Progenitor cell of endocrine pancreas (in vitro differentiated cells): ENCODE results near the gene PCP4. TPM values are rescaled to one million over a fixed set of nuclear protein-coding genes. Genes with fewer than 3 reads are reported as not detected.

Experiments used
- DNase-seq: peaks from one replicate; pipeline ENCODE4 v3.0.0; 2021; ENCODE audit warnings: low spot score; ENCODE audit not compliant: unreplicated experiment
- H3K27ac Mint-ChIP-seq: 2 replicates; pipeline ENCODE4 v1.8.0; 2021; ENCODE audit warnings: mild to moderate bottlenecking, moderate library complexity, mixed read lengths
- H3K27me3 Mint-ChIP-seq: 2 replicates; pipeline ENCODE4 v1.8.0; 2021; ENCODE audit warnings: mixed read lengths
- H3K36me3 Mint-ChIP-seq: 2 replicates; pipeline ENCODE4 v1.8.0; 2022; ENCODE audit warnings: mixed read lengths; ENCODE audit not compliant: insufficient read depth
- H3K4me1 Mint-ChIP-seq: 2 replicates; pipeline ENCODE4 v1.8.0; 2021; ENCODE audit warnings: low read depth, mixed read lengths
- H3K4me3 Mint-ChIP-seq: 2 replicates; pipeline ENCODE4 v1.8.0; 2021; ENCODE audit warnings: low read depth, mild to moderate bottlenecking, moderate library complexity, mixed read lengths
- H3K9me3 Mint-ChIP-seq: 2 replicates; pipeline ENCODE4 v1.8.0; 2021; ENCODE audit warnings: low read depth, mixed read lengths
- CTCF ChIP-seq: fragments of 200-600 bp; sonication (generic); IDR thresholded peaks from one replicate; pipeline ENCODE4 v1.5.0; 2021; ENCODE audit warnings: antibody characterized with exemption, mild to moderate bottlenecking; ENCODE audit not compliant: unreplicated experiment
- total RNA-seq: library from RNA; stranded (reverse); gene quantifications from 2 replicates; pipeline ENCODE4 v1.2.1, GENCODE V29; 2021

The PCP4 gene
- total RNA-seq, 1 donor from 2014 or later, result 2.0 TPM

DNA sequence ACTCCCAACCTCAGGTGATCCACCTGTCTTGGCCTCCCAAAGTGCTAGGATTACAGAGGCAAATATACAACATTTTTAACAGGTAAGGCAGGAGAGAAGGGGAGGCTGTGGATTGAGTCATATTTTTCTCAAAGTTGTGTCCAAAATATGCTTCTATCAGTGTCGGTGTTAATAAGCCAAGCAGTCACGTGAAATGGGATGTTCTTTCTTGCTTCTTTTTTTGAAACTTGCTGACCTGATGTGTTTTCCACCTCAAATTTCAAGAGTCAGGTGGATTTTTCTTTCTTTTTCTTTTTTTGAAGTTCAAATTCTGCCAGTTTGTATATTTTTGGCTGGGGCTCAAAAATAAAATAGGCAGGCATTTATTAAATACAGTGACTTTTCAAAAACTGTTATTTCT lies 91.5 kb downstream of the PCP4 start:
- TF ChIP-seq CTCF, result no peak
- no peak for DNase-seq

GRCh38 chr21:39961251-39961650 lies 94.0 kb downstream of the PCP4 start:
- Mint-ChIP-seq H3K9me3 (peaks cover 17% of the 10 kb centered on the region), H3K4me1 (no peaks in the 10 kb centered on the region), H3K36me3 (peaks cover 1% of the 10 kb centered on the region), H3K4me3 (no peak overlapping the region), H3K27ac (no peak overlapping the region), H3K27me3 (peaks cover 6% of the 10 kb centered on the region)
- DNase-seq, result no peak
- TF ChIP-seq CTCF, result no peak

More for the DNA sequence above, 91.5 kb downstream of the PCP4 start:
- Mint-ChIP-seq H3K4me1 (no peaks in the 10 kb centered on the region), H3K36me3 (peaks cover 1% of the 10 kb centered on the region), H3K27ac (no peak overlapping the region), H3K27me3 (peaks cover 5% of the 10 kb centered on the region), H3K4me3 (no peak overlapping the region), H3K9me3 (peaks cover 13% of the 10 kb centered on the region)

DNA sequence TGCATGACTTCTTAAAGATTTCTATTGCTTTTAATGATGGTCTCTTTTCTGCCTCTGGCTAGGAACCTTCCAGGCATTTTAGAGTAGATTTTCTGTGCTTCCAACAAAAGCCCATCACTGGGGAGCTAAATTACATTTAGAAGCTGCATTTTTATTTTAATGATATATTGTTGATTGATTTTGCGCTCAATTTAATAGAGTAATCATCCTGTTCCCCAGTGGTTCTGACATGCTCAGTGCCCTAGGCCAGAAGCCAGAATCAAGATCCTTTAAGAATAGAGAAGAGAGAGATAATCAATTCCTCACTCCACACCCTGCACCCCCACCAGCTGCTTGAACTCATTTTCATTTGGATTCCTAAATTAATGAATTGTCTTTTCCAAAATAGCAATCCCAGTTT lies 97.8 kb downstream of the PCP4 start:
- Mint-ChIP-seq H3K4me1 (no peaks in the 10 kb centered on the region), H3K4me3 (no peak overlapping the region), H3K9me3 (peaks cover 14% of the 10 kb centered on the region), H3K36me3 (peaks cover 1% of the 10 kb centered on the region), H3K27me3 (peaks cover 6% of the 10 kb centered on the region), H3K27ac (no peak overlapping the region)
- TF ChIP-seq CTCF, result no peak
- DNase-seq, result no peak

GRCh38 chr21:39966786-39967185 lies 99.5 kb downstream of the PCP4 start:
- H3K27ac Mint-ChIP-seq, result no peak overlapping the region
- no peak for DNase-seq
- H3K36me3 Mint-ChIP-seq, result no peaks in the 10 kb centered on the region
- H3K9me3 Mint-ChIP-seq, result peaks cover 4% of the 10 kb centered on the region
- no peak overlapping the region for H3K4me3 Mint-ChIP-seq
- peaks cover 2% of the 10 kb centered on the region for H3K4me1 Mint-ChIP-seq
- H3K27me3 Mint-ChIP-seq, result peaks cover 6% of the 10 kb centered on the region
- TF ChIP-seq CTCF, result no peak

GRCh38 chr21:39968010-39968409 lies 100.8 kb downstream of the PCP4 start:
- no peaks in the 10 kb centered on the region for H3K36me3 Mint-ChIP-seq
- no peak for TF ChIP-seq CTCF
- peaks cover 4% of the 10 kb centered on the region for H3K9me3 Mint-ChIP-seq
- peaks cover 4% of the 10 kb centered on the region for H3K27me3 Mint-ChIP-seq
- H3K4me3 Mint-ChIP-seq, result no peak overlapping the region
- H3K4me1 Mint-ChIP-seq, result peaks cover 13% of the 10 kb centered on the region
- no peak overlapping the region for H3K27ac Mint-ChIP-seq
- DNase-seq, result no peak
